Activated CD4-positive, alpha-beta T cell treated with anti-CD3 and anti-CD28 coated beads, Interleukin-2, amount 50 U/mL, for 24 hours (primary cell): ENCODE measurements around the gene TANGO6.
"Not testable (repeated sequence)": the region's sequence is repeated elsewhere in the genome, so short reads cannot be mapped to it uniquely, and the experiment has no call there.

Experiments
- DNase-seq, 2 donors: peaks; one replicate each; pipeline ENCODE4 v3.0.0-alpha.2; 2020; ENCODE audit warnings: low read depth in 1 of 2, low spot score in 1 of 2

TANGO6 gene

GRCh38 chr16:68843482-68844210 lies at the start of gene TANGO6:
Gene TANGO6 (plus strand): TSS chr16:68843531. CDS start chr16:68843618, 87 bp downstream.
- DNase-seq, result peak; percentile 91 to 92

GRCh38 chr16:68798398-68798797 lies 44.9 kb upstream of the TANGO6 start:
- DNase-seq, result no peak

GRCh38 chr16:68800257-68800875 lies 43.0 kb upstream of the TANGO6 start:
- DNase-seq, result peak; percentile 2 to 32

- no peak for DNase-seq
Observed at GRCh38 chr16:68802190-68802589, 41.1 kb upstream of the TANGO6 start.

GRCh38 chr16:68806422-68806821 lies 36.9 kb upstream of the TANGO6 start:
- no peak for DNase-seq

GRCh38 chr16:68806981-68807380 lies 36.4 kb upstream of the TANGO6 start:
- no peak for DNase-seq

- DNase-seq, result no peak
Observed at GRCh38 chr16:68814516-68814915, 28.8 kb upstream of the TANGO6 start.

GRCh38 chr16:68823401-68824135 lies 19.8 kb upstream of the TANGO6 start:
- no peak for DNase-seq

GRCh38 chr16:68825427-68825826 lies 17.9 kb upstream of the TANGO6 start:
- DNase-seq, result no peak

- DNase-seq, result no peak
Observed at GRCh38 chr16:68826652-68827051, 16.7 kb upstream of the TANGO6 start.

GRCh38 chr16:68833251-68833650 lies 10.1 kb upstream of the TANGO6 start:
- DNase-seq, result no peak

- no peak for DNase-seq
Observed at GRCh38 chr16:68834550-68834949, 8.8 kb upstream of the TANGO6 start.

GRCh38 chr16:68835970-68836369 lies 7.4 kb upstream of the TANGO6 start:
- DNase-seq, result no peak

GRCh38 chr16:68839831-68840230 lies 3.5 kb upstream of the TANGO6 start:
- no peak for DNase-seq

- not testable (repeated sequence) for DNase-seq
Observed at GRCh38 chr16:68842964-68843481, 308 bp upstream of the TANGO6 start.

GRCh38 chr16:68844211-68844564 lies 857 bp downstream of the TANGO6 start:
- DNase-seq, result no peak

- no peak for DNase-seq
Observed at GRCh38 chr16:68848786-68849185, 5.5 kb downstream of the TANGO6 start.

GRCh38 chr16:68850481-68850880 lies 7.2 kb downstream of the TANGO6 start:
- DNase-seq, result no peak

GRCh38 chr16:68851601-68852000 lies 8.3 kb downstream of the TANGO6 start:
- DNase-seq, result no peak

- DNase-seq, result no peak
Observed at GRCh38 chr16:68857479-68857878, 14.1 kb downstream of the TANGO6 start.

- DNase-seq, result no peak
Observed at GRCh38 chr16:68859828-68860227, 16.5 kb downstream of the TANGO6 start.
